ENCODE measurements around the gene SLC9A2. TPM values are rescaled to one million over a fixed set of nuclear protein-coding genes. Genes with fewer than 3 reads are reported as not detected.

SLC9A2 gene
- total RNA-seq, 2 donors from 2014 or later = not detected

GRCh38 chr2:102668171-102668570 is 48.8 kb downstream of the SLC9A2 start:
- Histone ChIP-seq H3K4me3 (ENCODE audit: low read length) (no peak overlapping the region), H3K27ac (ENCODE audit: low read depth, low read length) (no peak overlapping the region), H3K4me1 (ENCODE audit: control insufficient read depth, insufficient read depth, low read length) (no peaks in the 10 kb centered on the region), H3K9ac (ENCODE audit: extremely low read depth, low read length, poor library complexity, severe bottlenecking) (no peak overlapping the region), H3K36me3 (ENCODE audit: control insufficient read depth, insufficient read depth, low read length) (no peaks in the 10 kb centered on the region), H3K9me3 (ENCODE audit: control insufficient read depth, low read length) (no peaks in the 10 kb centered on the region), H3K27me3 (ENCODE audit: control insufficient read depth, insufficient read depth, low read length, poor library complexity, severe bottlenecking) (no peaks in the 10 kb centered on the region)
- no peaks in the 10 kb centered on the region for H3K36me3 Mint-ChIP-seq (ENCODE audit: low read depth)
- 80 to 88% methylated on average over 1 to 4 of the region's 4 CpGs for WGBS, 2 experiments (ENCODE audit: insufficient coverage in 1 of 2, insufficient read length in 1 of 2)
- H3K4me1 Mint-ChIP-seq = no peaks in the 10 kb centered on the region
- no peak overlapping the region for H3K27ac Mint-ChIP-seq
- H3K27me3 Mint-ChIP-seq (ENCODE audit: insufficient read depth) = no peaks in the 10 kb centered on the region
- TF ChIP-seq, protein P1, sequence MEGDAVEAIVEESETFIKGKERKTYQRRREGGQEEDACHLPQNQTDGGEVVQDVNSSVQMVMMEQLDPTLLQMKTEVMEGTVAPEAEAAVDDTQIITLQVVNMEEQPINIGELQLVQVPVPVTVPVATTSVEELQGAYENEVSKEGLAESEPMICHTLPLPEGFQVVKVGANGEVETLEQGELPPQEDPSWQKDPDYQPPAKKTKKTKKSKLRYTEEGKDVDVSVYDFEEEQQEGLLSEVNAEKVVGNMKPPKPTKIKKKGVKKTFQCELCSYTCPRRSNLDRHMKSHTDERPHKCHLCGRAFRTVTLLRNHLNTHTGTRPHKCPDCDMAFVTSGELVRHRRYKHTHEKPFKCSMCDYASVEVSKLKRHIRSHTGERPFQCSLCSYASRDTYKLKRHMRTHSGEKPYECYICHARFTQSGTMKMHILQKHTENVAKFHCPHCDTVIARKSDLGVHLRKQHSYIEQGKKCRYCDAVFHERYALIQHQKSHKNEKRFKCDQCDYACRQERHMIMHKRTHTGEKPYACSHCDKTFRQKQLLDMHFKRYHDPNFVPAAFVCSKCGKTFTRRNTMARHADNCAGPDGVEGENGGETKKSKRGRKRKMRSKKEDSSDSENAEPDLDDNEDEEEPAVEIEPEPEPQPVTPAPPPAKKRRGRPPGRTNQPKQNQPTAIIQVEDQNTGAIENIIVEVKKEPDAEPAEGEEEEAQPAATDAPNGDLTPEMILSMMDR (conservative IDR thresholded peaks at IDR 0.05) = no peak
- no peaks in the 10 kb centered on the region for H3K9me3 Mint-ChIP-seq
- no peak for DNase-seq
- no peak overlapping the region for H3K4me3 Mint-ChIP-seq

DNA sequence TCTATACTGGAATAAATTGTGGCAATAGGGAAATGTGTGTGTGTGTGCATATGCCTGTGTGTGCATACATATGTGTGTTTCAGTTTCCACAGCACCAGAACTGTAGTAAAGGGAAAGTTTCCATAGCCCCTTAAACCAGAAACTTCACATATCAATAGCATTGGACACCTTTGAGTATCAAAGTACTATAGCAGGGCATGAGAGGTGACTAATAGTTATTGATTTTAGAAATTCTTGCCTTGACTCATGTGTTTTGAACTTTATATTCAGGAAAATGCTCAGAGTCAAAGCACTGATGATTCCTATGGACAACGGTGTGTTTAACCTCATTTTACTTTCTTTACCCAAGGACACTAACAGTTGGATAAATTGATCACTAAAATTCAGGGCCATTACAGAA is 50.0 kb downstream of the SLC9A2 start:
- TF ChIP-seq, protein P1 (conservative IDR thresholded peaks at IDR 0.05) = no peak
- no peak overlapping the region for H3K27ac ChIP-seq (ENCODE audit: low read depth, low read length)
- H3K27me3 ChIP-seq (ENCODE audit: control insufficient read depth, insufficient read depth, low read length, poor library complexity, severe bottlenecking) = no peaks in the 10 kb centered on the region
- H3K27me3 Mint-ChIP-seq (ENCODE audit: insufficient read depth) = no peaks in the 10 kb centered on the region
- 89 to 100% methylated on average over 1 of the region's 1 CpG for WGBS, 2 experiments (ENCODE audit: insufficient coverage in 1 of 2, insufficient read length in 1 of 2)
- no peaks in the 10 kb centered on the region for H3K9me3 ChIP-seq (ENCODE audit: control insufficient read depth, low read length)
- no peaks in the 10 kb centered on the region for H3K4me1 Mint-ChIP-seq
- no peak overlapping the region for H3K27ac Mint-ChIP-seq
- no peak overlapping the region for H3K9ac ChIP-seq (ENCODE audit: extremely low read depth, low read length, poor library complexity, severe bottlenecking)
- DNase-seq = no peak
- H3K4me3 Mint-ChIP-seq = no peak overlapping the region
- H3K4me3 ChIP-seq (ENCODE audit: low read length) = no peak overlapping the region
- H3K36me3 Mint-ChIP-seq (ENCODE audit: low read depth) = no peaks in the 10 kb centered on the region
- no peaks in the 10 kb centered on the region for H3K9me3 Mint-ChIP-seq
- no peaks in the 10 kb centered on the region for H3K36me3 ChIP-seq (ENCODE audit: control insufficient read depth, insufficient read depth, low read length)
- H3K4me1 ChIP-seq (ENCODE audit: control insufficient read depth, insufficient read depth, low read length) = no peaks in the 10 kb centered on the region

- Histone ChIP-seq H3K36me3 (ENCODE audit: control insufficient read depth, insufficient read depth, low read length) (no peaks in the 10 kb centered on the region), H3K4me1 (ENCODE audit: control insufficient read depth, insufficient read depth, low read length) (no peaks in the 10 kb centered on the region), H3K9ac (ENCODE audit: extremely low read depth, low read length, poor library complexity, severe bottlenecking) (no peak overlapping the region), H3K27me3 (ENCODE audit: control insufficient read depth, insufficient read depth, low read length, poor library complexity, severe bottlenecking) (no peaks in the 10 kb centered on the region), H3K27ac (ENCODE audit: low read depth, low read length) (no peak overlapping the region), H3K4me3 (ENCODE audit: low read length) (no peak overlapping the region), H3K9me3 (ENCODE audit: control insufficient read depth, low read length) (no peaks in the 10 kb centered on the region)
- Mint-ChIP-seq H3K36me3 (ENCODE audit: low read depth) (no peaks in the 10 kb centered on the region), H3K27ac (no peak overlapping the region), H3K9me3 (no peaks in the 10 kb centered on the region), H3K27me3 (ENCODE audit: insufficient read depth) (no peaks in the 10 kb centered on the region), H3K4me3 (no peak overlapping the region), H3K4me1 (no peaks in the 10 kb centered on the region)
- DNase-seq = no peak
- TF ChIP-seq, protein P1 (conservative IDR thresholded peaks at IDR 0.05) = no peak
- WGBS, 2 experiments (ENCODE audit: insufficient coverage in 1 of 2, insufficient read length in 1 of 2) = 86 to 89% methylated on average over 1 to 3 of the region's 4 CpGs
Measured at GRCh38 chr2:102672107-102672776, 52.9 kb downstream of the SLC9A2 start.
